ENCODE results near the gene HAND2. TPM values are rescaled to one million over a fixed set of nuclear protein-coding genes. Genes with fewer than 3 reads are reported as not detected.

The HAND2 gene
- total RNA-seq, 1 donor from 2014 or later = not detected

DNA sequence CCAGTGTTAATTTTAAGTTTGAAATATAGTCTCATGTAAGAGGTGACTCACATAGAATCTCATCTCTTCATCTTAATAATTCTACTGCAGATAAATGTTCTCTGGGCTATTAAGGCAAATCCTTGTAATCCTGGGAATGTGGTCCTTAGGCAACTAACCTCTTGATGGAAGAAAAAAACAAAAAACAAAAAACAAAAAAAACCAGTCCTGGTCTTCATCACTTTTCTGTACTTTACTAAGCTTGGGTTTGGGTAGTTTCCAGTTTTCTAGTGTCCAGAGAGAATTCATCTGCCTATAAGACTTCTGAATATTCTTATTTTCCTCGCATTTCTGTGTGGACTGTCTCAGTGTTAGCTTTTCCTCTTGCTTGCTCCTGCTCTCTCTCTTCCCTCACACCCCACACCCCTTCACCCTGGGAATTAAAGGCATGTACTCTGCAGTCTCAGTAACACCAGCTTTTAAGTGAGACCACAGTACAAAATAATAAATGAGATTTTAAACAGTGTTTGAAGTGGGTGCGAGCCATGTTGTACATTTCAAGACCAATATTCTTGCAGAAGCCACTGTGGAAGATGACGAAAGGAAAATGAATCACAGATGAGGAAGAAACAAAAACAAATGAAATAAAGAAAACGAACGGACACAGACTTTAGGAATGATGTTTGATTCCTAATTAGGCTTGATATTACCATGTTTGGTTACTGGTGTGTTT, 51.7 kb downstream of the HAND2 start:
- Mint-ChIP-seq H3K9me3 (ENCODE audit: unreplicated experiment) (no peaks in the 10 kb centered on the region), H3K4me1 (ENCODE audit: unreplicated experiment) (peaks cover 17% of the 10 kb centered on the region), H3K4me3 (ENCODE audit: unreplicated experiment) (peak overlapping the region; percentile 27), H3K27ac (ENCODE audit: unreplicated experiment) (no peak overlapping the region), H3K36me3 (ENCODE audit: unreplicated experiment) (no peaks in the 10 kb centered on the region), H3K27me3 (ENCODE audit: unreplicated experiment) (no peaks in the 10 kb centered on the region)
- TF ChIP-seq CTCF (IDR thresholded peaks at IDR 0.05) = no peak
- DNase-seq (ENCODE audit: extremely low spot score, unreplicated experiment) = no peak

DNA sequence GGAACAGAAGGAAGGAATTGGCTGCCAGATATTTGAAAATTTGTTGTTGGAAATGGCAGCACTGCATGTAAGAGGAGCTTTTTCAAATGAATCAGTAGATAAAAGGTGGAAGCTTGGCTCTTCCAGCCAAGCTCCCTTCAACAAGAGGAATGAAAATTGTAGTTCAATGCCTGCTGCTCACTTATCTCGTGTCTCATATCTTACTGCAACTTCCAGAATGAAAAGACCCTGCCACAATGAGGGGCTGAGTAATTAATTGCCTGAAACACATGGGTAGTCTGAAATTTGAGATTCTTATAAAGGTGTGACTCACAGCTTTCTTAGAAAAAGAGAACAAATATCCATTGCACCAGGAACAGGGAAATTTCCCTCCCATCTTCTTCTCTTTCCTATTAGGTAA, 53.0 kb downstream of the HAND2 start:
- Mint-ChIP-seq H3K27ac (ENCODE audit: unreplicated experiment) (no peak overlapping the region), H3K4me1 (ENCODE audit: unreplicated experiment) (peaks cover 17% of the 10 kb centered on the region), H3K36me3 (ENCODE audit: unreplicated experiment) (no peaks in the 10 kb centered on the region), H3K9me3 (ENCODE audit: unreplicated experiment) (no peaks in the 10 kb centered on the region), H3K27me3 (ENCODE audit: unreplicated experiment) (no peaks in the 10 kb centered on the region), H3K4me3 (ENCODE audit: unreplicated experiment) (no peak overlapping the region)
- no peak for DNase-seq (ENCODE audit: extremely low spot score, unreplicated experiment)
- TF ChIP-seq CTCF (IDR thresholded peaks at IDR 0.05) = no peak

Other genes starting within 250 kb of the HAND2 start
- gene HMGB2, start 195.9 kb downstream of the HAND2 start, total RNA-seq = 51.7 and 56.3 TPM in 2 replicates
- gene SAP30, start 159.3 kb downstream of the HAND2 start, total RNA-seq = 21.8 and 22.8 TPM in 2 replicates
- 2.2 and 2.6 TPM in 2 replicates for gene SCRG1, start 131.1 kb downstream of the HAND2 start, total RNA-seq